Peyer's patch (tissue), 4 donors: Measurements from ENCODE around the gene CHD5.

Experiments used
- POLR2A ChIP-seq, 2 donors: fragments of 450-650 bp; IDR thresholded peaks; one replicate each; pipeline ENCODE4 v1.5.1; 2017; ENCODE audit warnings: antibody characterized with exemption in 2 of 2, mild to moderate bottlenecking in 2 of 2, moderate library complexity in 2 of 2
- TF ChIP-seq, protein P1 (sequence below), 6 experiments: fragments of 450-650 bp in 4 of 6; fragments of 200-600 bp in 2 of 6; sonication (generic) in 1 of 6; IDR thresholded peaks; one replicate each; pipeline ENCODE4 v1.5.1; 2017 to 2019; ENCODE audit warnings: antibody characterized with exemption in 6 of 6, mild to moderate bottlenecking in 3 of 6, moderate library complexity in 1 of 6

DNA sequence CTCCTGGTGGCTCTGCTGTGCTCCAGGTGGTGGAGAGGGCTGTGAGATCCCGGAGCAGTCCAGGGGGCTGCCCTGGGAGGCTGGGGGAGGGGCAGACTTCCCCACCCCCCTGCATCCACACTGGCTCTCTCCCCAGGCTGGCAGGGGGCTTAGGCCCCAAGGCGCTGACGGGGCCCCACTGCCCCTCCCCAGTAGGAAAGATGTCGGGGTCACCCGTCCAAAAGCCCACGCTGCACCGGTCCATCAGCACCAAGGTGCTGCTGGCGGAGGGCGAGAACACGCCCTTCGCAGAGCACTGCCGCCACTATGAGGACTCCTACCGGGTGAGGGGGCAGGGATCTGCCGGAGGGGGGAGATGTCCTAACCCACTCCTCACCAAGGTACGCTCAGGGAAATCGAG, 31.6 kb upstream of the CHD5 start:
- TF ChIP-seq, protein P1, sequence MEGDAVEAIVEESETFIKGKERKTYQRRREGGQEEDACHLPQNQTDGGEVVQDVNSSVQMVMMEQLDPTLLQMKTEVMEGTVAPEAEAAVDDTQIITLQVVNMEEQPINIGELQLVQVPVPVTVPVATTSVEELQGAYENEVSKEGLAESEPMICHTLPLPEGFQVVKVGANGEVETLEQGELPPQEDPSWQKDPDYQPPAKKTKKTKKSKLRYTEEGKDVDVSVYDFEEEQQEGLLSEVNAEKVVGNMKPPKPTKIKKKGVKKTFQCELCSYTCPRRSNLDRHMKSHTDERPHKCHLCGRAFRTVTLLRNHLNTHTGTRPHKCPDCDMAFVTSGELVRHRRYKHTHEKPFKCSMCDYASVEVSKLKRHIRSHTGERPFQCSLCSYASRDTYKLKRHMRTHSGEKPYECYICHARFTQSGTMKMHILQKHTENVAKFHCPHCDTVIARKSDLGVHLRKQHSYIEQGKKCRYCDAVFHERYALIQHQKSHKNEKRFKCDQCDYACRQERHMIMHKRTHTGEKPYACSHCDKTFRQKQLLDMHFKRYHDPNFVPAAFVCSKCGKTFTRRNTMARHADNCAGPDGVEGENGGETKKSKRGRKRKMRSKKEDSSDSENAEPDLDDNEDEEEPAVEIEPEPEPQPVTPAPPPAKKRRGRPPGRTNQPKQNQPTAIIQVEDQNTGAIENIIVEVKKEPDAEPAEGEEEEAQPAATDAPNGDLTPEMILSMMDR (IDR thresholded peaks at IDR 0.05), result no peak
- no peak for TF ChIP-seq POLR2A (IDR thresholded peaks at IDR 0.05)
